ENCODE results near the gene AKIP1. TPM values are rescaled to one million over a fixed set of nuclear protein-coding genes. Genes with fewer than 3 reads are reported as not detected.

Gene AKIP1
- total RNA-seq, 1 experiment from 2014 or later = 29.5 TPM

DNA sequence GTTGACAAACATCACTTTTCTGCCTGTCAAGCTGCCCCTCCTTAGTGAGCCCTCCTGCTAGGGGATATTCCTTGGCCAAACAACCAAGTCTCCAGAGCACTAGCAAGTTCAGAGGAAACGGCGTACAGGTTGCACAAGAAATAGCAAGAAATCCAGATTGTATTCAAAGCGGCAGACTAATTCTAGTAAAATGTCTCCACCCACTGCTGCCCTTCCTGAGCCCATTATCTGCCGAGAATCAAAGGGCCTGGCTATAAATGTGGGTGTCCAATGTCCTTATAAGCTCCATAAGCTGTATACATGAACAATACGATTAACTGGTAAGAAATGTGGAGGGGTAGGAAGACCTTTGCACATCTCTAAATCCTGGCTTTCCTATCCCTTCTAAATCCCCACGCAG is 44.0 kb upstream of the AKIP1 start:
- no peak overlapping the region for H3K27ac ChIP-seq (ENCODE audit: low read length)
- ChIA-PET CTCF (interaction anchor here (0.5 kb wide), 1 partner anchor 52 kb away, joined by 4 read pairs; no protein-coding TSS in a partner anchor), POLR2A (ENCODE audit: unreplicated experiment) (no interaction called here)
- H3K4me3 ChIP-seq (ENCODE audit: low read length) = no peak overlapping the region
- no peak for TF ChIP-seq EZH2 (IDR thresholded peaks at IDR 0.05; ENCODE audit: low read length, unreplicated experiment)
- TF ChIP-seq, protein P1, sequence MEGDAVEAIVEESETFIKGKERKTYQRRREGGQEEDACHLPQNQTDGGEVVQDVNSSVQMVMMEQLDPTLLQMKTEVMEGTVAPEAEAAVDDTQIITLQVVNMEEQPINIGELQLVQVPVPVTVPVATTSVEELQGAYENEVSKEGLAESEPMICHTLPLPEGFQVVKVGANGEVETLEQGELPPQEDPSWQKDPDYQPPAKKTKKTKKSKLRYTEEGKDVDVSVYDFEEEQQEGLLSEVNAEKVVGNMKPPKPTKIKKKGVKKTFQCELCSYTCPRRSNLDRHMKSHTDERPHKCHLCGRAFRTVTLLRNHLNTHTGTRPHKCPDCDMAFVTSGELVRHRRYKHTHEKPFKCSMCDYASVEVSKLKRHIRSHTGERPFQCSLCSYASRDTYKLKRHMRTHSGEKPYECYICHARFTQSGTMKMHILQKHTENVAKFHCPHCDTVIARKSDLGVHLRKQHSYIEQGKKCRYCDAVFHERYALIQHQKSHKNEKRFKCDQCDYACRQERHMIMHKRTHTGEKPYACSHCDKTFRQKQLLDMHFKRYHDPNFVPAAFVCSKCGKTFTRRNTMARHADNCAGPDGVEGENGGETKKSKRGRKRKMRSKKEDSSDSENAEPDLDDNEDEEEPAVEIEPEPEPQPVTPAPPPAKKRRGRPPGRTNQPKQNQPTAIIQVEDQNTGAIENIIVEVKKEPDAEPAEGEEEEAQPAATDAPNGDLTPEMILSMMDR (conservative IDR thresholded peaks at IDR 0.05; ENCODE audit: low read depth, low read length) = no peak
- no peak for TF ChIP-seq EZH2phosphoT487 (IDR thresholded peaks at IDR 0.05; ENCODE audit: borderline replicate concordance, low read length)
- H3K9me2 ChIP-seq (replicated peaks; ENCODE audit: low read length) = no peaks in the 10 kb centered on the region
- H3K79me2 ChIP-seq (ENCODE audit: low read length) = no peaks in the 10 kb centered on the region
- no peak for DNase-seq
- H3F3A ChIP-seq (ENCODE audit: low read length, unreplicated experiment) = no peaks in the 10 kb centered on the region
- no peaks in the 10 kb centered on the region for H3K9me3 ChIP-seq (ENCODE audit: low read length)
- no peak overlapping the region for H2AFZ ChIP-seq (ENCODE audit: low read length)
- peaks cover 10% of the 10 kb centered on the region for H3K4me1 ChIP-seq (ENCODE audit: insufficient read depth, low read length)
- BruUV-seq (replicated peaks) = no TSS peak
- H4K20me1 ChIP-seq (ENCODE audit: low read length) = no peaks in the 10 kb centered on the region
- no peaks in the 10 kb centered on the region for H3K36me3 ChIP-seq (ENCODE audit: low read depth, low read length)
- H3K4me2 ChIP-seq (ENCODE audit: low read length) = no peak overlapping the region
- intact Hi-C loops (cut with micrococcal nuclease) = no loop called here
- no peaks in the 10 kb centered on the region for H3K27me3 ChIP-seq (ENCODE audit: low read length)
- H3K9ac ChIP-seq (ENCODE audit: low read length) = no peak overlapping the region
- no peak for ATAC-seq

DNA sequence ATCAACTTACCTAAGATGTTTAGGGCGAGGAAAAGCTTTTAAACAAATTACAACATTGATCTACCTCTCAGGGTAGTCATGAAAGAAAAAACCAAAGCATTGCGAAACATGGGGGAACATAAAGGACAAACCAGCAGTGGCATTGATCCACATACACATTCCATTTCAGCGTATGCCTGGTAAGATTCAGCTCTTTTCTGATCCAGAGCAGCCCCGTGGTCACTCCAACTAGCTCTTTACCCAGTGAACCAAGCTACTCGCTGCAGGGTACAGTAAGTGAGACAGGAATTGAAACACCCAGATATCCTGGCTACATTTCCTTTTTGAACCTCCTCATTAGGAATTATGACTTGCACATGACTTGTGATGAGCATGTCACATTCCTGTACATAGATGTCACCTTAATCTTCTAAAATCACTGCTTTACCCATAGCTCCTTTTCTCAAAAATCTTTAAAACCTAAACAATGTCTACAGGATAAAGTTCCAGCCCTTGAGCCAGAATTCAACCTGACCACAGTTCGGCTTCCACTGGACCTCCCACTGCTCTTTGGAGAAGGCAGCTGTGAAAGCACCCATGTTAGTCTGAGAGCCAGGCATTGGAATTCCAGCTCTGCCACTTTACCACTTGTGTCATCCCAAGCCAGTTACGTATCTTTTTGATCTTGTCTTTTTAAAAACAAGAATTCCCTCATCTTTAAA is 42.9 kb upstream of the AKIP1 start:
- POLR2A ChIA-PET (ENCODE audit: unreplicated experiment) = no interaction called here
- no peak for DNase-seq
- Histone ChIP-seq H3K4me3 (ENCODE audit: low read length) (no peak overlapping the region), H3K4me1 (ENCODE audit: insufficient read depth, low read length) (peaks cover 10% of the 10 kb centered on the region), H3K4me2 (ENCODE audit: low read length) (no peak overlapping the region), H3K36me3 (ENCODE audit: low read depth, low read length) (no peaks in the 10 kb centered on the region), H3K79me2 (ENCODE audit: low read length) (no peaks in the 10 kb centered on the region), H3F3A (ENCODE audit: low read length, unreplicated experiment) (no peaks in the 10 kb centered on the region), H2AFZ (ENCODE audit: low read length) (no peak overlapping the region), H3K27ac (ENCODE audit: low read length) (no peak overlapping the region), H3K27me3 (ENCODE audit: low read length) (no peaks in the 10 kb centered on the region), H3K9me3 (ENCODE audit: low read length) (no peaks in the 10 kb centered on the region), H3K9ac (ENCODE audit: low read length) (no peak overlapping the region), H3K9me2 (replicated peaks; ENCODE audit: low read length) (no peaks in the 10 kb centered on the region), H4K20me1 (ENCODE audit: low read length) (no peaks in the 10 kb centered on the region)
- ATAC-seq = no peak
- intact Hi-C loops (cut with micrococcal nuclease) = no loop called here
- CTCF ChIA-PET = no interaction called here
- no TSS peak for BruUV-seq (replicated peaks)
- TF ChIP-seq, protein P1 (conservative IDR thresholded peaks at IDR 0.05; ENCODE audit: low read depth, low read length) = no peak
- TF ChIP-seq EZH2 (IDR thresholded peaks at IDR 0.05; ENCODE audit: low read length, unreplicated experiment) (no peak), EZH2phosphoT487 (IDR thresholded peaks at IDR 0.05; ENCODE audit: borderline replicate concordance, low read length) (no peak)

Data from PC-3 (cell line).